HepG2 (cell line): ENCODE data around the gene FAM228B. TPM values are rescaled to one million over a fixed set of nuclear protein-coding genes. Genes with fewer than 3 reads are reported as not detected.

Experiments
- CSRNP2 ChIP-seq: sonication (generic); formaldehyde crosslinking; conservative IDR thresholded peaks from 2 replicates; pipeline ENCODE4 v1.8.0; 2022; ENCODE audit warnings: low read depth, missing genetic modification reagents
- HCFC1 ChIP-seq: fragments of 150-350 bp; IDR thresholded peaks from 2 replicates; pipeline ENCODE4 v1.6.1; 2014; ENCODE audit warnings: low read depth, low read length
- HNRNPUL1 ChIP-seq: fragments of 200-400 bp; formaldehyde crosslinking; IDR thresholded peaks from 2 replicates; pipeline ENCODE4 v1.6.1; 2017; ENCODE audit warnings: low read depth, mild to moderate bottlenecking, low read length, moderate library complexity
- SETDB1 ChIP-seq: sonication (generic); formaldehyde crosslinking; IDR thresholded peaks from 2 replicates; pipeline ENCODE4 v1.5.1; 2020; ENCODE audit warnings: missing genetic modification reagents, mild to moderate bottlenecking, borderline replicate concordance
- SMAD1 ChIP-seq: sonication (generic); formaldehyde crosslinking; IDR thresholded peaks from 2 replicates; pipeline ENCODE4 v1.4.0; 2020; ENCODE audit warnings: missing genetic modification reagents, low read depth, mild to moderate bottlenecking, borderline replicate concordance
- SOX13 ChIP-seq, 3 experiments: fragments of 450-650 bp in 1 of 3; sonication (generic) in 1 of 3; formaldehyde crosslinking in 1 of 3; IDR thresholded peaks in 2 of 3; conservative IDR thresholded peaks in 1 of 3; 2 replicates each; pipeline versions ENCODE4 v1.5.0 to v1.6.1; 2016 to 2020; ENCODE audit warnings: antibody characterized with exemption in 1 of 3, mild to moderate bottlenecking in 1 of 3, missing compliant biosample characterization in 1 of 3, missing genetic modification reagents in 1 of 3, moderate library complexity in 1 of 3
- ZHX2 ChIP-seq, 2 experiments: sonication (generic) in 1 of 2; formaldehyde crosslinking in 1 of 2; IDR thresholded peaks; 2 replicates each; pipeline versions ENCODE4 v1.6.1 to v1.9.0; 2014 to 2022; ENCODE audit warnings: antibody characterized with exemption in 1 of 2, borderline replicate concordance in 1 of 2, inconsistent platforms in 1 of 2, low read depth in 1 of 2, missing genetic modification reagents in 1 of 2
- ZNF275 ChIP-seq: sonication (generic); formaldehyde crosslinking; IDR thresholded peaks from 2 replicates; pipeline ENCODE4 v1.8.0; 2022; ENCODE audit warnings: missing genetic modification reagents, mild to moderate bottlenecking, inconsistent platforms, borderline replicate concordance
- ZNF556 ChIP-seq: sonication (generic); formaldehyde crosslinking; IDR thresholded peaks from 2 replicates; pipeline ENCODE4 v1.4.0; 2020; ENCODE audit warnings: mild to moderate bottlenecking, missing genetic modification reagents, borderline replicate concordance
- ZNF567 ChIP-seq: sonication (generic); formaldehyde crosslinking; IDR thresholded peaks from 2 replicates; pipeline ENCODE4 v1.8.1; 2023; ENCODE audit warnings: mild to moderate bottlenecking, missing genetic modification reagents, borderline replicate concordance
- ZNF674 ChIP-seq: sonication (generic); formaldehyde crosslinking; IDR thresholded peaks from 2 replicates; pipeline ENCODE4 v1.5.0; 2020; ENCODE audit warnings: low read depth, mild to moderate bottlenecking, missing genetic modification reagents
- ZNF7 ChIP-seq: IDR thresholded peaks from 2 replicates; pipeline ENCODE4 v1.6.1; 2016; ENCODE audit warnings: missing biosample characterization, missing genetic modification reagents
- ZNF776 ChIP-seq: sonication (generic); formaldehyde crosslinking; IDR thresholded peaks from 2 replicates; pipeline ENCODE4 v1.4.0; 2020; ENCODE audit warnings: mild to moderate bottlenecking, missing genetic modification reagents
- ZSCAN31 ChIP-seq: sonication (generic); formaldehyde crosslinking; IDR thresholded peaks from 2 replicates; pipeline ENCODE4 v1.5.0; 2020; ENCODE audit warnings: low read depth, mild to moderate bottlenecking, missing genetic modification reagents
- polyA plus RNA-seq, 8 experiments: library from polyadenylated mRNA; depleted of rRNA in 3 of 8; stranded (reverse) in 7 of 8; unstranded in 1 of 8; fragments of >200 nt; fragmentation: Illumina TruSeq in 4 of 8; extraction: Trizol in 4 of 8; gene quantifications; 2 replicates each; pipeline versions ENCODE4 v1.2.1 to v1.2.3, GENCODE V29; 2011 to 2016; ENCODE audit warnings: low read depth in 4 of 8, missing spikeins in 1 of 8, mixed read lengths in 1 of 8; ENCODE audit not compliant: insufficient read depth in 1 of 8
- total RNA-seq, 5 experiments: library from RNA; depleted of rRNA; stranded (reverse); fragments of >200 nt; fragmentation: Illumina TruSeq; extraction: Trizol; gene quantifications; 2 replicates each; pipeline ENCODE4 v1.2.3, GENCODE V29; 2016; ENCODE audit warnings: low read depth in 1 of 5
- TF ChIP-seq, protein P1 (sequence below): sonication (generic); formaldehyde crosslinking; IDR thresholded peaks from 2 replicates; pipeline ENCODE4 v1.9.0; 2021; ENCODE audit warnings: missing genetic modification reagents, borderline replicate concordance

The FAM228B gene
- total and polyA plus RNA-seq, 2 of the 13 experiments (the other 11 are each of a cell fraction or from before 2014, with no cell fraction given) = 0.79 to 1.1 TPM

DNA sequence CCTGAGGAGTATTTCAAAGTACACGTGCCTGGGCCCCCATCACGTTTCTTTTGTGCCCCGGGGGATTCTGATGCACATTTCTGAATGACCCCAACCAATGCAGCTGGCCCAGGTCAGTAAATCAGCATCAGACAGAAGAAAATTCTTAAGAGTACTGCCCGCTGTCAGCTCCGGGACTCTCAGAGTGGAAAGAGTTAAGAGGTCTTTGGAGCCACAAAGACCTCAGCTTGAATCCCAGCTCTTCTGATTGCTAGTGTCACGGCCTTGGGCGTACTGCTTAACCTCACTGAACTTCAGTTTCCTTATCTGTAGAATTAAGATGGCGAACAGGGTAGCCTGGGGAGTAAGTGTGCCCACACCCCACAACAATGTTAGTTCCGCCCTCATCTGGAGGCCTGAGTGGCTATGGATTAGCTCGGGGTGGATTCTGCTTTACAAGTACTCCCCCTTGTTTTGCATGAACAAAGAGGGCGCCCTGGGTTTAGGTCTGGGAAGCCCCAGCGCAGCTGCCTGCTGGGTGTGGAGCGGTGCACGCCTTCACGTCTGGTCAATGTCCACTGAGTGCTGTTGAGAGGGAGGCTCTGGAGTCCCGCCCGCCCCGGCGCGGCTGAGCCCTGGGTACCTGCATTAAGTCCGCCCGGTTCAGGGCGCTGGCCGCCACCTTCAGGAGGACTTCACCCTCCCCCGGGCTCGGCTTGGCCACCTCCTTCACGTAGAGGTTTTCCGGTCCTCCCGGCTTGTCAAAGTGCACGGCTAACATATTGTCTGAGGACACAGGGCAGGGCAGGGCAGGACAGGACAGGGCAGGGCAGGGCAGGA, 39.5 kb upstream of the FAM228B start (continued):
- TF ChIP-seq ZSCAN31 (no peak; the same call in none of the 2 replicates), HNRNPUL1 (no peak), ZNF674 (no peak), ZNF567 (CRISPR knock-in tag) (peak; percentile 94), CSRNP2 (CRISPR knock-in tag) (no peak), ZNF776 (CRISPR knock-in tag) (no peak; the same call in 1 of the 2 replicates), ZHX2 (IDR thresholded peaks at IDR 0.05; ENCODE audit: low read depth) (peak; percentile 53; the same call in 1 of the 2 replicates), ZHX2 (CRISPR knock-in tag; IDR thresholded peaks at IDR 0.05; ENCODE audit: borderline replicate concordance) (no peak), ZNF275 (CRISPR knock-in tag) (peak; percentile 73), ZNF556 (CRISPR knock-in tag) (peak; percentile 93), SMAD1 (CRISPR knock-in tag) (no peak; the same call in 1 of the 2 replicates), SOX13 (IDR thresholded peaks at IDR 0.05) (no peak), SOX13 (CRISPR knock-in tag; conservative IDR thresholded peaks at IDR 0.05 in 1 of 2, IDR thresholded peaks at IDR 0.05 in 1 of 2) (peak in 1 of 2 experiments; percentile 78; a peak in 2 of 4 replicates), SETDB1 (CRISPR knock-in tag) (no peak), ZNF7 (CRISPR knock-in tag) (no peak), HCFC1 (no peak)
- TF ChIP-seq, protein P1, sequence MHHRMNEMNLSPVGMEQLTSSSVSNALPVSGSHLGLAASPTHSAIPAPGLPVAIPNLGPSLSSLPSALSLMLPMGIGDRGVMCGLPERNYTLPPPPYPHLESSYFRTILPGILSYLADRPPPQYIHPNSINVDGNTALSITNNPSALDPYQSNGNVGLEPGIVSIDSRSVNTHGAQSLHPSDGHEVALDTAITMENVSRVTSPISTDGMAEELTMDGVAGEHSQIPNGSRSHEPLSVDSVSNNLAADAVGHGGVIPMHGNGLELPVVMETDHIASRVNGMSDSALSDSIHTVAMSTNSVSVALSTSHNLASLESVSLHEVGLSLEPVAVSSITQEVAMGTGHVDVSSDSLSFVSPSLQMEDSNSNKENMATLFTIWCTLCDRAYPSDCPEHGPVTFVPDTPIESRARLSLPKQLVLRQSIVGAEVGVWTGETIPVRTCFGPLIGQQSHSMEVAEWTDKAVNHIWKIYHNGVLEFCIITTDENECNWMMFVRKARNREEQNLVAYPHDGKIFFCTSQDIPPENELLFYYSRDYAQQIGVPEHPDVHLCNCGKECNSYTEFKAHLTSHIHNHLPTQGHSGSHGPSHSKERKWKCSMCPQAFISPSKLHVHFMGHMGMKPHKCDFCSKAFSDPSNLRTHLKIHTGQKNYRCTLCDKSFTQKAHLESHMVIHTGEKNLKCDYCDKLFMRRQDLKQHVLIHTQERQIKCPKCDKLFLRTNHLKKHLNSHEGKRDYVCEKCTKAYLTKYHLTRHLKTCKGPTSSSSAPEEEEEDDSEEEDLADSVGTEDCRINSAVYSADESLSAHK (CRISPR knock-in tag) = no peak
